Stimulated activated CD4-positive, alpha-beta T cell treated with anti-CD3 and anti-CD28 coated beads, Interleukin-2, amount 100 ng/mL, for 24 hours (primary cell): ENCODE results near the gene TRH.
"Not testable (repeated sequence)": the region's sequence is repeated elsewhere in the genome, so short reads cannot be mapped to it uniquely, and the experiment has no call there.

Source experiments
- DNase-seq, 2 donors: peaks; one replicate each; pipeline ENCODE4 v3.0.0-alpha.2; 2020

TRH gene

GRCh38 chr3:129966876-129967275 is 7.6 kb upstream of the TRH start:
- no peak for DNase-seq

GRCh38 chr3:129967761-129968160 is 6.8 kb upstream of the TRH start:
- DNase-seq, result no peak

GRCh38 chr3:129971351-129972052 is 3.0 kb upstream of the TRH start:
- no peak for DNase-seq

- DNase-seq, result no peak
These were observed 2.2 kb upstream of the TRH start for GRCh38 chr3:129972301-129972700.

GRCh38 chr3:129973853-129974563 is 512 bp upstream of the TRH start:
- no peak for DNase-seq

- peak in 1 of 2 donors; percentile 33 for DNase-seq
These were observed 549 bp downstream of the TRH start for GRCh38 chr3:129974833-129975704.

- no peak for DNase-seq
These were observed 1.2 kb downstream of the TRH start for GRCh38 chr3:129975705-129976048.

GRCh38 chr3:129976286-129976685 is 1.8 kb downstream of the TRH start:
- DNase-seq, result no peak

- DNase-seq, result no peak
These were observed 3.6 kb downstream of the TRH start for GRCh38 chr3:129978123-129978522.

GRCh38 chr3:129979905-129980304 is 5.4 kb downstream of the TRH start:
- no peak for DNase-seq

- no peak for DNase-seq
These were observed 9.0 kb downstream of the TRH start for GRCh38 chr3:129983561-129983960.

- DNase-seq, result no peak
These were observed 9.6 kb downstream of the TRH start for GRCh38 chr3:129984125-129984524.

GRCh38 chr3:129985113-129985512 is 10.6 kb downstream of the TRH start:
- DNase-seq, result no peak

- no peak for DNase-seq
These were observed 13.9 kb downstream of the TRH start for GRCh38 chr3:129988429-129988828.

GRCh38 chr3:129989414-129989813 is 14.9 kb downstream of the TRH start:
- DNase-seq, result no peak

- DNase-seq, result no peak
These were observed 18.3 kb downstream of the TRH start for GRCh38 chr3:129992781-129993180.

GRCh38 chr3:129994883-129995559 is 20.5 kb downstream of the TRH start:
- DNase-seq, result no peak

GRCh38 chr3:129996073-129996472 is 21.6 kb downstream of the TRH start:
- DNase-seq, result no peak

GRCh38 chr3:129999176-129999575 is 24.7 kb downstream of the TRH start:
- not testable (repeated sequence) for DNase-seq

GRCh38 chr3:130002666-130003598 is 28.4 kb downstream of the TRH start:
- peak; percentile 75 for DNase-seq

- DNase-seq, result no peak
These were observed 36.0 kb downstream of the TRH start for GRCh38 chr3:130010556-130010955.

- DNase-seq, result not testable (repeated sequence)
These were observed 37.6 kb downstream of the TRH start for GRCh38 chr3:130012108-130012507.
